ENCODE results near the gene COL27A1. TPM values are rescaled to one million over a fixed set of nuclear protein-coding genes. Genes with fewer than 3 reads are reported as not detected.

COL27A1 gene
- total and polyA plus RNA-seq, 12 donors: 3.0 to 99.8 (median 11.9) TPM

- DNase-seq: peak in 3 of 7 donors; percentile 45 to 52 (median 51)
- intact Hi-C loops (cut with DNase I): no loop called here
- peaks cover 29 to 73% of the 10 kb centered on the region in 2 donors for H3K4me1 ChIP-seq (replicated peaks in 1 of 2)
- H3K36me3 ChIP-seq (replicated peaks in 1 of 2): no peaks in the 10 kb centered on the region
- WGBS, 4 donors: 27 to 35% (median 33%) methylated on average over 9 to 11 of the region's 11 CpGs
- TF ChIP-seq CTCF (IDR thresholded peaks at IDR 0.05) (no peak), POLR2A (IDR thresholded peaks at IDR 0.05) (no peak)
- peak overlapping the region in 3 of 5 donors; percentile 51 to 84 (median 57) for H3K27ac ChIP-seq
- H3K27me3 ChIP-seq: no peaks in the 10 kb centered on the region
- H3K4me3 ChIP-seq: no peak overlapping the region
- no peaks in the 10 kb centered on the region for H3K9me3 ChIP-seq (replicated peaks in 1 of 3)
Observed at GRCh38 chr9:114176624-114177291, 21.4 kb downstream of the COL27A1 start.

- Histone ChIP-seq H3K27me3 (no peaks in the 10 kb centered on the region), H3K4me1 (replicated peaks in 1 of 2) (peaks cover 29 to 68% of the 10 kb centered on the region in 2 donors), H3K4me3 (no peak overlapping the region), H3K9me3 (replicated peaks in 1 of 3) (no peaks in the 10 kb centered on the region), H3K27ac (peak overlapping the region in 4 of 5 donors; percentile 48 to 84 (median 62)), H3K36me3 (replicated peaks in 1 of 2) (no peaks in the 10 kb centered on the region)
- DNase-seq: peak; percentile 44 to 80 (median 73)
- intact Hi-C loops (cut with DNase I): no loop called here
- TF ChIP-seq POLR2A (IDR thresholded peaks at IDR 0.05) (no peak), CTCF (IDR thresholded peaks at IDR 0.05) (no peak)
- WGBS, 4 donors: 27 to 46% (median 29%) methylated on average over 5 to 6 of the region's 6 CpGs
Observed at GRCh38 chr9:114177423-114178064, 22.2 kb downstream of the COL27A1 start.

- Histone ChIP-seq H3K4me1 (replicated peaks in 1 of 2) (peaks cover 29 to 64% of the 10 kb centered on the region in 2 donors), H3K27ac (peak overlapping the region in 4 of 5 donors; percentile 41 to 84 (median 60)), H3K9me3 (replicated peaks in 1 of 3) (no peaks in the 10 kb centered on the region), H3K27me3 (no peaks in the 10 kb centered on the region), H3K4me3 (no peak overlapping the region), H3K36me3 (replicated peaks in 1 of 2) (no peaks in the 10 kb centered on the region)
- WGBS, 4 donors: 48 to 66% (median 56%) methylated on average over 5 to 8 of the region's 8 CpGs
- intact Hi-C loops (cut with DNase I): no loop called here
- TF ChIP-seq CTCF (IDR thresholded peaks at IDR 0.05): no peak
- no peak for TF ChIP-seq POLR2A (IDR thresholded peaks at IDR 0.05)
- no peak for DNase-seq
Observed at GRCh38 chr9:114178076-114178475, 22.7 kb downstream of the COL27A1 start.

- Histone ChIP-seq H3K27ac (peak overlapping the region in 2 of 5 donors; percentile 72 to 84), H3K27me3 (no peaks in the 10 kb centered on the region), H3K9me3 (replicated peaks in 1 of 3) (no peaks in the 10 kb centered on the region), H3K36me3 (replicated peaks in 1 of 2) (no peaks in the 10 kb centered on the region), H3K4me1 (replicated peaks in 1 of 2) (peaks cover 29 to 63% of the 10 kb centered on the region in 2 donors), H3K4me3 (no peak overlapping the region)
- TF ChIP-seq CTCF (IDR thresholded peaks at IDR 0.05): no peak
- TF ChIP-seq POLR2A (IDR thresholded peaks at IDR 0.05): no peak
- DNase-seq: peak in 6 of 7 donors; percentile 48 to 76 (median 65)
- 64 to 70% (median 68%) methylated on average over 6 to 10 of the region's 10 CpGs for WGBS, 4 donors
- intact Hi-C loops (cut with DNase I): no loop called here
Observed at GRCh38 chr9:114178756-114179450, 23.6 kb downstream of the COL27A1 start.

Data from adrenal gland (tissue), 12 donors.